ENCODE measurements around the gene TSKS. TPM values are rescaled to one million over a fixed set of nuclear protein-coding genes. Genes with fewer than 3 reads are reported as not detected.

The TSKS gene
- total RNA-seq, 4 donors from 2014 or later: 0.36 to 14.2 (median 0.44) TPM

- no peak for TF ChIP-seq CTCF (IDR thresholded peaks at IDR 0.05)
- DNase-seq (ENCODE audit: low spot score): no peak
- ATAC-seq (ENCODE audit: low FRiP score): no peak
These were observed 7.2 kb downstream of the TSKS start for GRCh38 chr19:49755956-49756355.

DNA sequence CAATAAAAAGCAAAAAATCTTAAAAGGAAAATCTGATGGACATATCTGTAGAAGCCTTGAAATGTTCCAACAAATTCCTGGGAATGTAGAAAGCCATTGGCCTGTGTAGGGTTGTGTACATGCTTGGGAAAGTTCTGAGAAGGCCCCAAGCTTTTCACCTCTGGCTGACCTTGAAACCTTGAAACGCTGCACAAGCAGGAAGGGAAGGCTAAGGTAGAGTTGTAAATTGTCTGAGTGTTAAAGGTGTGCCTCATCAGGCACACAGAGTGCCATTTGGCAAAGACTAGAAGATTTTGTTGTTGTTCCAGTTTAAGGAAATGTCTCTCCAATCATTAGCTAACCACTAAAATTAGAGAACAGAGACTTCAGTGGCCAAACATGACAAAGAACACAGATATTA is 10.4 kb downstream of the TSKS start:
- no peak for TF ChIP-seq CTCF (IDR thresholded peaks at IDR 0.05)
- DNase-seq (ENCODE audit: low spot score) (no peak), ATAC-seq (ENCODE audit: low FRiP score) (no peak)

GRCh38 chr19:49749771-49750170 is 13.3 kb downstream of the TSKS start:
- no peak for ATAC-seq (ENCODE audit: low FRiP score)
- DNase-seq (ENCODE audit: low spot score): no peak
- TF ChIP-seq CTCF (IDR thresholded peaks at IDR 0.05): no peak

DNA sequence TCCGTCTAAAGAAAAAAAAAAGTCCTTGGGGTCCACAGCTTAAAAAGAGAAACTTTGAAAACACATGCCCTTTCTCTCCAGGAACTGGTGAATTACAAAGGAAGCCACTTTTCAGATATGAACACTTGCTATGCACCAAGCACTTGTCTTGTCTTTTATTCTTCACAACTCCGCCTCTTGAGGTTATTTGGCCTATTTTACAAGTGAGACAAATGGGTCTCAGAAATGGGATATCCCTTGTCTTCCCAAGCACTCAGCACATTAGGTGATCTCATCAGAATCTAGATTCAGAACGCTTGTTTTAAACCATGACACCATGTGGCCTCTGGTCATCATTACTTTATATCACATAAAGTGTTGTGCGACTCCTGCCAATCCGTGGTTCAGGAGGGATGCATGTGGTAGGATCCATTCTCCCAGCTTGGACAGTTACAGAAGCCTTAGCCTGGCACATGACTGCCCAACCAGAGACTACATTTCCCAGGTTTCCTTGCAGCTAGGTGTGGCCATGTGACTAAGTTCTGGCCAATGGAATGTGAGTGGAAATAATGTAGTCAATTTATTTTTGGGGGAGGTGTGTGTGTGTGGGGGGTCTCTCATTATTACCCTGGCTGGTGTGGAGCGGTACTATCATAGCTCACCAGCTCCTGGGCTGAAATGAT is 13.9 kb downstream of the TSKS start:
- TF ChIP-seq CTCF (IDR thresholded peaks at IDR 0.05): no peak
- ATAC-seq (ENCODE audit: low FRiP score) (peak; percentile 30), DNase-seq (ENCODE audit: low spot score) (no peak)

- peak; percentile 25 for ATAC-seq (ENCODE audit: low FRiP score)
- no peak for TF ChIP-seq CTCF (IDR thresholded peaks at IDR 0.05)
- no peak for DNase-seq (ENCODE audit: low spot score)
These were observed 16.7 kb downstream of the TSKS start for GRCh38 chr19:49746206-49746958.

DNA sequence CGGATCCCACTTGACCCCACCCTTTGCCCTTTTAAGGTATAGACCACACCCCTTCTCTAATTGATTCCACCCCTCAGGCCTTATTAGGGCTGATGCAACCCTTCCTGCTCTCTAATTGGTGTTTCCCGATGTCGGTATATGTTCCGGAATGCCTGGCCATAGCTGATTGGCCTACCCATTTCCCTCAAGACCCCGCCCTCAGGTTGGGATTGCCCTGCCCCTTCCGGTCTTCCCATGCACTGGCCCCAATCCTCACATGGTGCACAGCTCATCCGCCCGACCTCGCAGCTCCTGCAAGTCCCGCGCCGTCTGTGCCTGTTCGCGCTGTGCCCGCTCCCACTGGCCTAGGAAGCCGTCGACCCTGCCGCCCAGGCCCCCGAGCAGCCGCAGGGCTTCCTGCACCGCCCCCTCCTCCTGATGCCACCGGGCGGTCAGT is 18.1 kb downstream of the TSKS start:
- DNase-seq (ENCODE audit: low spot score) (no peak), ATAC-seq (ENCODE audit: low FRiP score) (no peak)
- TF ChIP-seq CTCF (IDR thresholded peaks at IDR 0.05): no peak

Measured in omental fat pad (tissue), 4 donors.